NOMO-1 (cell line): ENCODE results near the gene HOXC10.
A peak's percentile ranks its signal among the peaks of the same experiment; 100 is the strongest.

Experiments
- DNase-seq, 2 experiments: peaks; one replicate each; lab custom pipeline; 2025; ENCODE audit not compliant: unreplicated experiment in 2 of 2; lab: John Stamatoyannopoulos, UW

HOXC10 gene

GRCh38 chr12:54001283-54002187, 16.6 kb downstream of the HOXC10 start:
- no peak for DNase-seq

GRCh38 chr12:54002278-54002914, 17.4 kb downstream of the HOXC10 start:
- DNase-seq = no peak

GRCh38 chr12:54002915-54003389, 18.0 kb downstream of the HOXC10 start:
- no peak for DNase-seq

GRCh38 chr12:54003625-54004024, 18.7 kb downstream of the HOXC10 start:
- no peak for DNase-seq

GRCh38 chr12:54004063-54004840, 19.3 kb downstream of the HOXC10 start:
- DNase-seq = no peak

GRCh38 chr12:54004841-54005530, 20.0 kb downstream of the HOXC10 start:
- no peak for DNase-seq

- no peak for DNase-seq
Observed at GRCh38 chr12:54005531-54005852, 20.5 kb downstream of the HOXC10 start.

GRCh38 chr12:54005853-54006558, 21.1 kb downstream of the HOXC10 start:
- DNase-seq = peak; percentile 57 to 66

GRCh38 chr12:54006559-54007220, 21.7 kb downstream of the HOXC10 start:
- DNase-seq = peak in 1 of 2 experiments; percentile 28

GRCh38 chr12:54007538-54008259, 22.8 kb downstream of the HOXC10 start:
- DNase-seq = no peak

- no peak for DNase-seq
Observed at GRCh38 chr12:54008260-54008552, 23.3 kb downstream of the HOXC10 start.

GRCh38 chr12:54009171-54010052, 24.5 kb downstream of the HOXC10 start:
- DNase-seq = peak in 1 of 2 experiments; percentile 32

- DNase-seq = no peak
Observed at GRCh38 chr12:54010053-54010971, 25.4 kb downstream of the HOXC10 start.

- DNase-seq = no peak
Observed at GRCh38 chr12:54010972-54011664, 26.2 kb downstream of the HOXC10 start.

GRCh38 chr12:54011665-54012532, 27.0 kb downstream of the HOXC10 start:
- no peak for DNase-seq
